ENCODE data around the gene TMEM238.

GRCh38 chr19:55389386-55390317 is 5.6 kb upstream of the TMEM238 start:
- no peak for TF ChIP-seq CTCF (IDR thresholded peaks at IDR 0.05; ENCODE audit: poor library complexity, severe bottlenecking)
- TF ChIP-seq EP300 (conservative IDR thresholded peaks at IDR 0.05; ENCODE audit: poor library complexity, severe bottlenecking) = no peak
- no peak for TF ChIP-seq SMC3 (conservative IDR thresholded peaks at IDR 0.05; ENCODE audit: poor library complexity)
- TF ChIP-seq POLR2AphosphoS5 (IDR thresholded peaks at IDR 0.05) = no peak
- TF ChIP-seq EZH2 (IDR thresholded peaks at IDR 0.05; ENCODE audit: borderline replicate concordance, insufficient read depth, low read length, poor library complexity, severe bottlenecking) = no peak
- TF ChIP-seq RAD21 (conservative IDR thresholded peaks at IDR 0.05) = no peak
- TF ChIP-seq TAF1 (IDR thresholded peaks at IDR 0.05; ENCODE audit: low read depth) = no peak
- TF ChIP-seq REST (IDR thresholded peaks at IDR 0.05; ENCODE audit: borderline replicate concordance) = no peak
- TF ChIP-seq MXI1 (conservative IDR thresholded peaks at IDR 0.05; ENCODE audit: poor library complexity, severe bottlenecking) = no peak

All from neural cell (in vitro differentiated cells).